ENCODE measurements around the gene G6PD.

DNA sequence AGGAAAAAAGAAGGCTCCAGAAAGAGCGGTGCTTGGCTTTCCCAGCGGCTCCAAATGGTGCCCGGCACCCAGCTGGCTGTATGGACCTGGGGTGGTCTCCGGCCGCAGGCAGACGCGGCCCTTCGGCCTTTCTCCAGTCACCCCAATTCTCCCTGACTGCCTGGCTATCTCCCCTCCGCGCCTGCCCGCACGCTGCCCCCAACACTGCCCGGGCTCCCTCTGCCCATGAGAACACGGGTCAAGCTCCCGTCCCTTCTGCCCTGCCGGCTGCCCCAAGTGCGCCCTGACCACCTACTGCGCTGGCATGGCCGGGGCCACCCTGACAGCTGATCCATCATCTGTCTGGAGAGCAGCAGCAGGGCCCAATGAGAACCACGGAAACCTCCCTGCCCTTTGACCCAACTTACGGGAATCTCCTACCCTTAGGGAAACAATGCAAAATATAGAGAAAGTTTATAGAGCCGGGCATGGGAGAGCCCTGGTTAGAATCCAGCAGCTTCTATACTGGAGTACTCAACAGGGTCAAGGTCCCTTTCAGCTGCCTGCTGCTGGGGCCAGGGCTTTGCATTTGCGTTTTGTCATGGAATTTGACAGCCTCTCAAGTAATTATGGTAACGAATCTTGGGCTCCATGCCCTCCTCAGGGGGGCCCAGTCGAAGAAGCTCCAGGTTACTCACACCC lies 29.4 kb downstream of the G6PD start:
- TF ChIP-seq, protein P1, sequence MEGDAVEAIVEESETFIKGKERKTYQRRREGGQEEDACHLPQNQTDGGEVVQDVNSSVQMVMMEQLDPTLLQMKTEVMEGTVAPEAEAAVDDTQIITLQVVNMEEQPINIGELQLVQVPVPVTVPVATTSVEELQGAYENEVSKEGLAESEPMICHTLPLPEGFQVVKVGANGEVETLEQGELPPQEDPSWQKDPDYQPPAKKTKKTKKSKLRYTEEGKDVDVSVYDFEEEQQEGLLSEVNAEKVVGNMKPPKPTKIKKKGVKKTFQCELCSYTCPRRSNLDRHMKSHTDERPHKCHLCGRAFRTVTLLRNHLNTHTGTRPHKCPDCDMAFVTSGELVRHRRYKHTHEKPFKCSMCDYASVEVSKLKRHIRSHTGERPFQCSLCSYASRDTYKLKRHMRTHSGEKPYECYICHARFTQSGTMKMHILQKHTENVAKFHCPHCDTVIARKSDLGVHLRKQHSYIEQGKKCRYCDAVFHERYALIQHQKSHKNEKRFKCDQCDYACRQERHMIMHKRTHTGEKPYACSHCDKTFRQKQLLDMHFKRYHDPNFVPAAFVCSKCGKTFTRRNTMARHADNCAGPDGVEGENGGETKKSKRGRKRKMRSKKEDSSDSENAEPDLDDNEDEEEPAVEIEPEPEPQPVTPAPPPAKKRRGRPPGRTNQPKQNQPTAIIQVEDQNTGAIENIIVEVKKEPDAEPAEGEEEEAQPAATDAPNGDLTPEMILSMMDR (IDR thresholded peaks at IDR 0.05), result no peak
- no peak for TF ChIP-seq POLR2A (IDR thresholded peaks at IDR 0.05)
